VCaP (cell line): ENCODE data around the gene RPGR.

Source experiments
- H3K27ac ChIP-seq: fragments of 450-650 bp; 2 replicates; pipeline ENCODE4 v1.5.1; 2017
- CTCF ChIP-seq: fragments of 450-650 bp; conservative IDR thresholded peaks from 2 replicates; pipeline ENCODE4 v1.5.1; 2017; ENCODE audit warnings: mild to moderate bottlenecking, moderate library complexity

The RPGR gene

DNA sequence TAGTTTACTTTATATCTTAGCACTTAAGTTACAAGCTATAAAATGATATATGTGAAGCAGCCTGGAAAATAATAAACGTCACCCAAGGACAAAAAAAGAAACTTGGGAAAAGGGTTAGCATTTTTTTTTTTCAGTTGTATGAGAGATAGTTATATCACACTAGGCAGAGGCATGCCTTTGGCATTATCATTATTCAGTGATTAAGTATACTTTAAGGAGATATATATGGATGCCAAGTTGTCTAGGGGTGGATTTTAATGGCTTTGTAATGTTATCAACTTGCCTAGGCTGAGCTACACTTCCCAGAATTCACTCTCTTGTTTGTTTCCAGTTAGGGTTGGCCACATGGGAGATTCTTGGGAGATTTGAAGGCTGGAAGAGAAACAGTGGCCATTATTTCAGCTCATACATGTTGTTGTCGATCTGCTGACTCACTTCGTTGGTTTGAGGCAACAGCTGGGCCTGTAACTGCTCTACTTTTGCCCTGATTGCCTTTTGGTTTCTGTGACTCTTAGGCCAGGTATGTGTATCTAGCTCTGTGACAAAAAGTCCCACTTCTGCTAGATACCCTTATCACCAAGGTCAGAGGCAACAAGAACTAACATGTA, 95.1 kb downstream of the RPGR start:
- H3K27ac ChIP-seq, result no peak overlapping the region
- TF ChIP-seq CTCF, result no peak

DNA sequence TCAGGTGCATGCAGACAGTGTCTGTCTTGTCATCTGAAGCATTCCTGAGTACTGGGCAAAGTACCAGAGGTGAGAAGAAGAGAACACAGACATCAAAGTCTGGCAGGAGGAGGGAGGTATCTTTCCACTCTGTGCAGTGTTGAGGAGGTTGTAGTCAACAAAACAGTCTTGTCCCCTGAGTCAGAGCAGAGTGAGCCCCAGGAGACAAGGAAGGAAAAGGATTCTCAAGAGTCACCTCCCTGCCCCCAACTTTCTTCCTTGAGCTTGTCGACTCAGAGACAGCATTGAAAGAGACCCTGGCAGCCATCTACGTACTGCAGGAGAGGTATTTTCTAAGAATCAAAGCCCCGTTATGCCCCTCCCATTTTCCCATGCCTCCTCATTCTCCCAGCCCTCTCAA, 102.2 kb downstream of the RPGR start:
- H3K27ac ChIP-seq, result no peak overlapping the region
- no peak for TF ChIP-seq CTCF

- no peak overlapping the region for H3K27ac ChIP-seq
- TF ChIP-seq CTCF, result no peak
These were observed 103.1 kb downstream of the RPGR start for GRCh38 chrX:38224160-38224559.

DNA sequence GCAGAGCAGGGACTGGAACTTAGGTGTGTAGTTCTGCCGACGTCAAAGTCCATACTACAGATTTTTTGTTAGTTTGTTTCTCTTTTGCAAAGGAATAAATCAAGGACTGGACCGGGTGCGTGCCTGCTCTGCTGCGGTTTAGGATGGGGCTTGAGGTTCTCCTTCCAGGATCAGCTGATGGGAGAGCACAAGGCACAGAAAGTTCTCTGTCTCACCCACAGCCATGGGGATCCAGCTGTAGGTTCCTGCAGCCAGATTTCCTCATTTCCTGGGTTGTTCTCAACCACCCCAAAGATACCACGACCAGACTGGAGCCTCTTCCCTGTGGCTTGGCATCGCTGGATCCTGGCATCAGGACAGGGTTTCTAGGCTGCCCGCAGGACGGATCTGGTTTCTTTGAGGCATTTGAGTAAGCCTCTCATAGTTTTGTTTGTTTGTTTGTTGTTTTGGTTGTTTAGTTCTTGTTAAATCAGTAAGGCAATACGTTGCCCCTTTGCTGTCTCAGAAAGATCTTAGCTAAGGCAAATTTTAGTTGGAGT, 105.8 kb downstream of the RPGR start:
- TF ChIP-seq CTCF, result no peak
- no peak overlapping the region for H3K27ac ChIP-seq

DNA sequence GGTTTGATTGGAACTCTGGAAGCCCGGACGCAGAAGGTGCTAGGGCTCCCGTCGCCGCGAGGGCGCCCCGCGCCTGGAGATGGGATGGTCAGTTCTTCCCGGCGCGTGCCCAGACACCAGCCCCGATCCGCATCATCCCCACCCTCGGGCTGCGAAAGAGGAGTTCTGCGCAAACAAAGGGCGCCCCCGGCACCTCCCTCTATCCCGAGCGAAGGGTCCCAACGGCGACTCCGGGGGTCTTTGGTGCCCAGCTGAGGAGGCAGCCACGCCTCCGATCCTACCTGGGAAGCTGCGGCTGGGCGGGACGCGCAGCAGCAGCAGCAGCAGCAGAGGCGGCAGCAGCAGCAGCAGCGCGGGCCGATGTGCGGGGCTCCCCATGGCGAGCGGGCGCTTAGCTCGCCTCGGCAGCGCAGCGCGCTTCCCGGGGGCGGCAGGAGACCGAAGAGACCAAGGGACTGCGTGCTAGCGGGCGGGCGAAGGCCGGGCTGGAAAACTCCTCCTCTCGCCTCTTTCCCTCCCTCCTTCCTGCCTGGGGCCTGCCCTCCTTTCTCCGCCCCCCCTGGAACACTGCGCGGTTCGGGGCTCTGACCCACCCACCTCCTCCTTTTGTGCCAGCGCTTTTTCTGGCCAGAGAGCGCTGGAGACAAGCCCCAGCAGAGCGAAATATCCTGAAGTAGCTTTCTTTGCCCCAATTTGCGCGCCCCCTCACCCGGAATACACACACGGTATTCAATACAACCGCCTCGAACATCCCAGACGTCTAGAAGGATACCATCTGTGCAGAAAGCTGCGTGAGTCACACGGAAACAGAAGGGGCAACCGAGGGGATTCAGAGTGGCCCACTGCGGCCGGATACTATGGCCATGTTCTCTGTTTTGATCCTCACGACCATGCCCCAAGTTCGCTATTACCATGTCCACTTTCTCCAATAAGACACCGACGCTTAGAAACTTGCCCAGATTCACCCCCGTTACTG, 106.6 kb downstream of the RPGR start, which contains the start of gene SRPX:
SRPX (minus strand) TSS at position 457 of the 976 bp plus-strand sequence; CDS start at position 378, 79 bp downstream.
- peak; percentile 2; the same call in 1 of the 2 replicates for TF ChIP-seq CTCF
- no peak within 1 kb of the TSS for H3K27ac ChIP-seq

DNA sequence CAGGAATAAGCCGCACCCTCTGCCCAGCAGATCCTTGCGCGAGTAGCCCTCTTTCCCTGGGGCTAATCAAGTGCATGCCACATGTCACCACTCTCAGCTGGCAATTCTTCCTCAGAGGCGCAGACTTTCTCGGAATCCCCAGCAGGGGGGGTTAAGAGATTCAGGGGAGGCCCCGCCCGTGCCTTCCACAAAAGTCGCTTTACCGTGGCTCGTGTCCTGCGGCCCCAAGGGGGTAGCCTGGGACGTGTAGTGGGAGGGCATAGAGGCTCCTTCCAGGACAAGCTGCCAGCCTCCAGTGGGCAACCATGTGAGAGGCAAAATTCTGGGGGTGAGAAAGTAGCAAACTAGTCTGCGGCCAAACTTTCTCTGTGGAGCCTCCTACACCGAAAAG, 107.3 kb downstream of the RPGR start:
- TF ChIP-seq CTCF, result peak; percentile 43
- H3K27ac ChIP-seq, result no peak overlapping the region
